IMR-90 (cell line): ENCODE measurements around the gene TSPAN19. TPM values are rescaled to one million over a fixed set of nuclear protein-coding genes. Genes with fewer than 3 reads are reported as not detected.

Experiments used
- ATAC-seq: fragments of 200-7000 bp; cut with Tn5 transposase; 2 replicates; pipeline ENCODE4 v1.9.1; 2020; ENCODE audit warnings: low read depth, mild to moderate bottlenecking, moderate library complexity
- Bru-seq: library from RNA; stranded (reverse); fragments of 400-500 nt; gene quantifications from one replicate; lab custom pipeline; 2021; lab: Mats Ljungman, UMichigan
- BruChase-seq, 2 experiments: library from RNA; stranded (reverse); fragments of 400-500 nt; gene quantifications; one replicate each; lab custom pipeline; 2021; lab: Mats Ljungman, UMichigan
- BruUV-seq: library from RNA; stranded (reverse); fragments of 400-500 nt; replicated peaks from 2 replicates; lab custom pipeline; 2021; lab: Mats Ljungman, UMichigan
- CTCF ChIA-PET: fragments of 300-600 bp; formaldehyde crosslinking; extraction: SDS; loops from one replicate; lab custom pipeline; 2021; ENCODE audit warnings: antibody characterized with exemption; lab: Yijun Ruan, JAX
- POLR2A ChIA-PET: fragments of 300-600 bp; sonication (Branson Sonifier 250); formaldehyde crosslinking; loops from one replicate; lab custom pipeline; 2022; ENCODE audit warnings: antibody characterized with exemption; ENCODE audit not compliant: unreplicated experiment; lab: Charles Lee
- DNase-seq: peaks from one replicate; pipeline ENCODE4 v3.0.0; 2013
- H2AFZ ChIP-seq: replicated peaks from 2 replicates; pipeline ENCODE3; 2013; ENCODE audit warnings: low read length, mild to moderate bottlenecking; ENCODE audit not compliant: poor library complexity
- H2AK5ac ChIP-seq: 2 replicates; pipeline ENCODE4 v1.6.1; 2013; ENCODE audit warnings: low read depth, low read length, inconsistent platforms
- H2AK9ac ChIP-seq: replicated peaks from 2 replicates; pipeline ENCODE3; 2013; ENCODE audit warnings: mild to moderate bottlenecking, low read depth, low read length, moderate library complexity; ENCODE audit not compliant: poor library complexity
- H2BK120ac ChIP-seq: 2 replicates; pipeline ENCODE4 v1.6.1; 2013; ENCODE audit warnings: low read depth, low read length, inconsistent platforms
- H2BK15ac ChIP-seq: 3 replicates; pipeline ENCODE4 v1.6.1; 2013; ENCODE audit warnings: low read depth, low read length, inconsistent platforms
- H2BK20ac ChIP-seq: 2 replicates; pipeline ENCODE4 v1.6.1; 2013; ENCODE audit warnings: low read depth, mild to moderate bottlenecking, inconsistent platforms, low read length, moderate library complexity
- H2BK5ac ChIP-seq: 2 replicates; pipeline ENCODE4 v1.6.1; 2013; ENCODE audit warnings: mild to moderate bottlenecking, low read depth, low read length, inconsistent platforms; ENCODE audit not compliant: poor library complexity, severe bottlenecking
- H3K14ac ChIP-seq: replicated peaks from 2 replicates; pipeline ENCODE4 v1.6.1; 2013; ENCODE audit warnings: low read depth, low read length, inconsistent platforms
- H3K18ac ChIP-seq: 2 replicates; pipeline ENCODE4 v1.6.1; 2013; ENCODE audit warnings: low read depth, low read length, control low read depth
- H3K23ac ChIP-seq: 2 replicates; pipeline ENCODE4 v1.6.1; 2013; ENCODE audit warnings: low read depth, low read length, inconsistent platforms
- H3K27ac ChIP-seq: 2 replicates; pipeline ENCODE4 v1.5.1; 2013; ENCODE audit warnings: mild to moderate bottlenecking, control low read depth, low read length; ENCODE audit not compliant: insufficient read depth
- H3K27me3 ChIP-seq: 2 replicates; pipeline ENCODE4 v1.6.1; 2013; ENCODE audit warnings: low read length; ENCODE audit not compliant: control insufficient read depth, insufficient read depth
- H3K36me3 ChIP-seq: 2 replicates; pipeline ENCODE4 v1.6.1; 2013; ENCODE audit warnings: low read length, mixed read lengths; ENCODE audit not compliant: control insufficient read depth, insufficient read depth
- H3K4ac ChIP-seq: 2 replicates; pipeline ENCODE4 v1.6.1; 2013; ENCODE audit warnings: low read depth, low read length, inconsistent platforms
- H3K4me1 ChIP-seq: 2 replicates; pipeline ENCODE4 v1.6.1; 2013; ENCODE audit warnings: low read length, mixed read lengths; ENCODE audit not compliant: control insufficient read depth, insufficient read depth
- H3K4me2 ChIP-seq: 2 replicates; pipeline ENCODE4 v1.6.1; 2013; ENCODE audit warnings: low read depth, mild to moderate bottlenecking, control low read depth, low read length, moderate library complexity
- H3K4me3 ChIP-seq: 2 replicates; pipeline ENCODE4 v1.5.1; 2013; ENCODE audit warnings: low read depth, mild to moderate bottlenecking, control low read depth, low read length, moderate library complexity; ENCODE audit not compliant: insufficient read depth
- H3K56ac ChIP-seq: 2 replicates; pipeline ENCODE4 v1.6.1; 2013; ENCODE audit warnings: low read length, inconsistent platforms; ENCODE audit not compliant: insufficient read depth; ENCODE audit errors: extremely low read depth
- H3K79me1 ChIP-seq, 2 experiments: 2 replicates each; pipeline ENCODE4 v1.6.1; 2013; ENCODE audit warnings: low read length in 2 of 2, inconsistent platforms in 1 of 2, low read depth in 1 of 2
- H3K9ac ChIP-seq: 2 replicates; pipeline ENCODE4 v1.6.1; 2013; ENCODE audit warnings: low read depth, low read length, control low read depth
- H3K9me1 ChIP-seq: 2 replicates; pipeline ENCODE4 v1.6.1; 2013; ENCODE audit warnings: low read length, inconsistent platforms; ENCODE audit not compliant: insufficient read depth
- H3K9me3 ChIP-seq: 2 replicates; pipeline ENCODE4 v1.6.1; 2013; ENCODE audit warnings: low read length; ENCODE audit not compliant: control insufficient read depth, insufficient read depth
- H4K20me1 ChIP-seq: 2 replicates; pipeline ENCODE4 v1.6.1; 2013; ENCODE audit warnings: low read length, inconsistent platforms; ENCODE audit not compliant: insufficient read depth
- H4K5ac ChIP-seq: 2 replicates; pipeline ENCODE4 v1.6.1; 2013; ENCODE audit warnings: mild to moderate bottlenecking, low read depth, low read length, control low read depth
- H4K8ac ChIP-seq, 2 experiments: 2 replicates each; pipeline ENCODE4 v1.6.1; 2013; ENCODE audit warnings: low read depth in 2 of 2, low read length in 2 of 2, control low read depth in 1 of 2, inconsistent platforms in 1 of 2
- H4K91ac ChIP-seq: 2 replicates; pipeline ENCODE4 v1.6.1; 2013; ENCODE audit warnings: low read depth, low read length, inconsistent platforms; ENCODE audit not compliant: insufficient read depth
- BHLHE40 ChIP-seq: fragments of 150-350 bp; IDR thresholded peaks from 2 replicates; pipeline ENCODE4 v1.6.1; 2016; ENCODE audit warnings: mild to moderate bottlenecking, low read depth, low read length
- CEBPB ChIP-seq: IDR thresholded peaks from 2 replicates; pipeline ENCODE4 v1.6.1; 2012; ENCODE audit warnings: low read depth, low read length, improper control_type of control experiment
- CHD1 ChIP-seq: IDR thresholded peaks from 2 replicates; pipeline ENCODE4 v1.6.1; 2012; ENCODE audit warnings: low read depth, low read length, improper control_type of control experiment
- ELK1 ChIP-seq: fragments of 150-350 bp; IDR thresholded peaks from 2 replicates; pipeline ENCODE4 v1.6.1; 2016; ENCODE audit warnings: low read depth, mild to moderate bottlenecking, low read length, moderate library complexity, borderline replicate concordance
- MXI1 ChIP-seq: IDR thresholded peaks from 2 replicates; pipeline ENCODE4 v1.6.1; 2012; ENCODE audit warnings: low read depth, mild to moderate bottlenecking, low read length, moderate library complexity, borderline replicate concordance
- NFE2L2 ChIP-seq: fragments of 150-350 bp; IDR thresholded peaks from 2 replicates; pipeline ENCODE4 v1.6.1; 2016; ENCODE audit warnings: low read depth, mild to moderate bottlenecking, low read length
- POLR2A ChIP-seq: IDR thresholded peaks from 2 replicates; pipeline ENCODE4 v1.6.1; 2012; ENCODE audit warnings: mild to moderate bottlenecking, low read depth, low read length
- RCOR1 ChIP-seq: IDR thresholded peaks from 2 replicates; pipeline ENCODE4 v1.6.1; 2012; ENCODE audit warnings: mild to moderate bottlenecking, low read length, improper control_type of control experiment; ENCODE audit not compliant: insufficient replicate concordance
- RFX5 ChIP-seq: IDR thresholded peaks from 2 replicates; pipeline ENCODE4 v1.8.0; 2012; ENCODE audit warnings: low read depth, mild to moderate bottlenecking, low read length, moderate library complexity
- SMC3 ChIP-seq: fragments of 150-350 bp; IDR thresholded peaks from 2 replicates; pipeline ENCODE4 v1.6.1; 2016; ENCODE audit warnings: low read depth, mild to moderate bottlenecking, antibody characterized with exemption, low read length, moderate library complexity
- WGBS, 2 experiments: methylation state at CpG; one replicate each; pipeline versions ENCODE4 v1.1.5 to v1.1.7; 2013; ENCODE audit warnings: missing lambda C conversion rate in 2 of 2; ENCODE audit not compliant: insufficient read length in 1 of 2; ENCODE audit errors: extremely low coverage in 2 of 2; 5-methylcytosine and 5-hydroxymethylcytosine counted together
- dilution Hi-C: fragments of 300-500 bp; cut with HindIII; formaldehyde crosslinking; loops from one replicate; pipeline ENCODE4 v1.14.3; 2018; ENCODE audit warnings: low sequenced_read_pairs; ENCODE audit not compliant: unreplicated experiment
- in situ Hi-C: fragments of 300-500 bp; cut with MboI; formaldehyde crosslinking; loops from 3 replicates; pipeline ENCODE4 v1.14.3; 2019; ENCODE audit warnings: low sequenced_read_pairs, inconsistent platforms, mixed read lengths
- intact Hi-C: fragments of 100-400 bp; cut with micrococcal nuclease; formaldehyde crosslinking; loops from 2 replicates; pipeline ENCODE4 v1.10.0; 2022
- long read RNA-seq: library from polyadenylated mRNA; unstranded; transcript quantifications from one replicate; pipeline ENCODE4 v2.0.0, GENCODE V29; 2021; ENCODE audit not compliant: unreplicated experiment
- polyA plus RNA-seq, 3 experiments: library from polyadenylated mRNA; depleted of rRNA; stranded (reverse); fragments of >200 nt; gene quantifications; 2 replicates each; pipeline ENCODE4 v1.2.3, GENCODE V29; 2012; ENCODE audit warnings: low replicate concordance in 1 of 3
- total RNA-seq: library from RNA; depleted of rRNA; stranded (reverse); fragments of >200 nt; gene quantifications from 2 replicates; pipeline ENCODE4 v1.2.3, GENCODE V29; 2012; rRNA removed
- TF ChIP-seq, protein P1 (sequence below): fragments of 150-350 bp; IDR thresholded peaks from 2 replicates; pipeline ENCODE4 v1.6.1; 2017; ENCODE audit warnings: mild to moderate bottlenecking, antibody characterized with exemption, low read length, low read depth
- TF ChIP-seq, protein P2 (sequence below): conservative IDR thresholded peaks from 2 replicates; pipeline ENCODE4 v1.5.1; 2012; ENCODE audit warnings: mild to moderate bottlenecking, low read depth, low read length, improper control_type of control experiment

The TSPAN19 gene
- total RNA-seq (not detected in 2 replicates), polyA plus RNA-seq (2012; rRNA removed) (not detected in 2 replicates), Bru-seq, nascent RNA (not detected), BruChase-seq, experiment 1, labeled RNA remaining after a 6-hour chase (not detected), BruChase-seq, experiment 2, labeled RNA remaining after a 2-hour chase (not detected)
- not detected in 2 replicates for polyA plus RNA-seq (2012; cell fraction: cytosol; rRNA removed)
- 0.02 TPM in 1 of 2 replicates, not detected in the other for polyA plus RNA-seq (2012; cell fraction: nucleus; rRNA removed; ENCODE audit: low replicate concordance)
- long read RNA-seq: 0 reads

DNA sequence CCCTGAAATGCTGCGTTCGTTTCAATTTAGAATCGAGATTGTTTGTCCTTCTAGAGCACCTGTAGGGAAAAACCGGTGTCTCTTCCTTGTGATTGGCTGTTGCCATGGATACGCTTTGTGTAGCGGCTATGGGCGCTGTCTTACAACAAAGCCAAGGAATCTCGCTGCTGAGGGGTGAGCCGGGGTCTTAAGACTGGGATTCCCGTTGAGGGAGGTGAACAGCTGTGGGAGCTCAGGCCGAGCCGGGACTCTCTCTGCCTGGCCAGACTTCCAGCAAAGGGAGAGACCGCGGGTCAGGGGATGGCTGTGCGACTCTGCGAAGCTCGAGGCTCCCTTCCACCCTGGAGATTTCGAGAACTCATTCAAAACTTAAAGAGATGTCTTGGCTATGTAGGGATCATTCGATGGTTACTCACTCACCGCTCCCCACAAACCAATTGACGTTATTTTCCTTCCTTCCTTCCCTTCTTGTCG, at the start of gene TSPAN19, which contains the start of gene LRRIQ1:
Gene TSPAN19, minus strand, starts transcription at position 44 of the 474 bp plus-strand sequence. CDS start 6,331 bp downstream, outside the sequence.
Gene LRRIQ1, plus strand, starts transcription at position 118 of the 474 bp plus-strand sequence. CDS start 1,826 bp downstream, outside the sequence.
- Histone ChIP-seq H3K56ac (no peak within 1 kb of the TSS), H3K27ac (no peak within 1 kb of the TSS), H3K14ac (no peak within 1 kb of the TSS; the same call in 1 of the 2 replicates), H2BK15ac (no peak within 1 kb of the TSS), H3K4ac (no peak within 1 kb of the TSS), H3K4me2 (peak within 1 kb of the TSS; percentile 96), H3K27me3 (no peaks in the 10 kb centered on the region), H3K4me1 (no peaks in the 10 kb centered on the region), H3K9me1 (no peaks in the 10 kb centered on the region), H4K5ac (no peak within 1 kb of the TSS), H3K18ac (no peak within 1 kb of the TSS), H2AK5ac (no peak within 1 kb of the TSS), H3K4me3 (peak within 1 kb of the TSS; percentile 96), H2AFZ (peak within 1 kb of the TSS; percentile 99), H3K23ac (no peak within 1 kb of the TSS), H2BK20ac (no peak within 1 kb of the TSS), H4K8ac (peak within 1 kb of the TSS in 1 of 2 experiments; percentile 68; a peak in 2 of 4 replicates), H4K91ac (no peak within 1 kb of the TSS), H2BK5ac (no peak within 1 kb of the TSS), H2AK9ac (peak within 1 kb of the TSS; percentile 89), H3K79me1 (no peaks in the 10 kb centered on the region), H3K36me3 (no peaks in the 10 kb centered on the region), H4K20me1 (no peaks in the 10 kb centered on the region), H3K9ac (peak within 1 kb of the TSS; percentile 61), H3K9me3 (no peaks in the 10 kb centered on the region), H2BK120ac (no peak within 1 kb of the TSS)
- CTCF ChIA-PET: interaction anchor here (0.7 to 1.6 kb wide), 4 partner anchors 21 to 162 kb away, joined by 3 to 5 read pairs (median 4); no protein-coding TSS in a partner anchor
- POLR2A ChIA-PET: no interaction called here
- in situ Hi-C loops: no loop called here
- dilution Hi-C loops: no loop called here
- 0% methylated on average over 2 of the region's 22 CpGs; no CpG with 5 or more reads in 1 of the 2 experiments for WGBS, 2 experiments
- TF ChIP-seq NFE2L2 (no peak), BHLHE40 (no peak), SMC3 (no peak), RCOR1 (no peak), RFX5 (no peak), MXI1 (no peak), POLR2A (no peak), ELK1 (no peak), CEBPB (no peak), CHD1 (no peak)
- TF ChIP-seq, protein P1, sequence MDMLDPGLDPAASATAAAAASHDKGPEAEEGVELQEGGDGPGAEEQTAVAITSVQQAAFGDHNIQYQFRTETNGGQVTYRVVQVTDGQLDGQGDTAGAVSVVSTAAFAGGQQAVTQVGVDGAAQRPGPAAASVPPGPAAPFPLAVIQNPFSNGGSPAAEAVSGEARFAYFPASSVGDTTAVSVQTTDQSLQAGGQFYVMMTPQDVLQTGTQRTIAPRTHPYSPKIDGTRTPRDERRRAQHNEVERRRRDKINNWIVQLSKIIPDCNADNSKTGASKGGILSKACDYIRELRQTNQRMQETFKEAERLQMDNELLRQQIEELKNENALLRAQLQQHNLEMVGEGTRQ: no peak
- TF ChIP-seq, protein P2, sequence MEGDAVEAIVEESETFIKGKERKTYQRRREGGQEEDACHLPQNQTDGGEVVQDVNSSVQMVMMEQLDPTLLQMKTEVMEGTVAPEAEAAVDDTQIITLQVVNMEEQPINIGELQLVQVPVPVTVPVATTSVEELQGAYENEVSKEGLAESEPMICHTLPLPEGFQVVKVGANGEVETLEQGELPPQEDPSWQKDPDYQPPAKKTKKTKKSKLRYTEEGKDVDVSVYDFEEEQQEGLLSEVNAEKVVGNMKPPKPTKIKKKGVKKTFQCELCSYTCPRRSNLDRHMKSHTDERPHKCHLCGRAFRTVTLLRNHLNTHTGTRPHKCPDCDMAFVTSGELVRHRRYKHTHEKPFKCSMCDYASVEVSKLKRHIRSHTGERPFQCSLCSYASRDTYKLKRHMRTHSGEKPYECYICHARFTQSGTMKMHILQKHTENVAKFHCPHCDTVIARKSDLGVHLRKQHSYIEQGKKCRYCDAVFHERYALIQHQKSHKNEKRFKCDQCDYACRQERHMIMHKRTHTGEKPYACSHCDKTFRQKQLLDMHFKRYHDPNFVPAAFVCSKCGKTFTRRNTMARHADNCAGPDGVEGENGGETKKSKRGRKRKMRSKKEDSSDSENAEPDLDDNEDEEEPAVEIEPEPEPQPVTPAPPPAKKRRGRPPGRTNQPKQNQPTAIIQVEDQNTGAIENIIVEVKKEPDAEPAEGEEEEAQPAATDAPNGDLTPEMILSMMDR: no peak
- intact Hi-C loops: no loop called here
- ATAC-seq (peak; percentile 95), DNase-seq (peak; percentile 79)
- BruUV-seq: no TSS peak
